Chondrocyte (in vitro differentiated cells): ENCODE data around the gene PHACTR1. TPM values are rescaled to one million over a fixed set of nuclear protein-coding genes. Genes with fewer than 3 reads are reported as not detected.

Experiments used
- DNase-seq: peaks from one replicate; pipeline ENCODE4 v3.0.0; 2021; ENCODE audit warnings: mixed read lengths, low spot score
- H3K27ac Mint-ChIP-seq: one replicate; pipeline ENCODE4 v1.8.0; 2021; ENCODE audit warnings: mild to moderate bottlenecking, moderate library complexity, mixed read lengths; ENCODE audit not compliant: unreplicated experiment
- H3K27me3 Mint-ChIP-seq: 2 replicates; pipeline ENCODE4 v1.8.0; 2021; ENCODE audit warnings: low read depth, mixed read lengths
- H3K36me3 Mint-ChIP-seq: 2 replicates; pipeline ENCODE4 v1.8.0; 2021; ENCODE audit warnings: low read depth, mixed read lengths
- H3K4me1 Mint-ChIP-seq: 2 replicates; pipeline ENCODE4 v1.8.0; 2021; ENCODE audit warnings: low read depth, mild to moderate bottlenecking, mixed read lengths
- H3K4me3 Mint-ChIP-seq: one replicate; pipeline ENCODE4 v1.8.0; 2021; ENCODE audit warnings: mild to moderate bottlenecking, moderate library complexity, mixed read lengths; ENCODE audit not compliant: unreplicated experiment
- H3K9me3 Mint-ChIP-seq: 2 replicates; pipeline ENCODE4 v1.8.0; 2021; ENCODE audit warnings: low read depth, mixed read lengths
- CTCF ChIP-seq: fragments of 200-600 bp; sonication (generic); IDR thresholded peaks from 2 replicates; pipeline ENCODE4 v1.5.0; 2021; ENCODE audit warnings: antibody characterized with exemption, mild to moderate bottlenecking, moderate library complexity
- total RNA-seq: library from RNA; stranded (reverse); gene quantifications from 3 replicates; pipeline ENCODE4 v1.2.1, GENCODE V29; 2021

Gene PHACTR1
- total RNA-seq, 1 donor from 2014 or later: 2.1 TPM

- Mint-ChIP-seq H3K27ac (no peak overlapping the region), H3K4me1 (peaks cover 19% of the 10 kb centered on the region), H3K4me3 (no peak overlapping the region), H3K27me3 (peaks cover 13% of the 10 kb centered on the region), H3K9me3 (no peaks in the 10 kb centered on the region), H3K36me3 (no peaks in the 10 kb centered on the region)
- DNase-seq: no peak
- TF ChIP-seq CTCF: no peak
These were observed 2.5 kb upstream of the PHACTR1 start for GRCh38 chr6:12714022-12714421.

- TF ChIP-seq CTCF: no peak
- H3K27me3 Mint-ChIP-seq: peaks cover 10% of the 10 kb centered on the region
- no peaks in the 10 kb centered on the region for H3K9me3 Mint-ChIP-seq
- peaks cover 8% of the 10 kb centered on the region for H3K4me1 Mint-ChIP-seq
- no peak overlapping the region for H3K4me3 Mint-ChIP-seq
- H3K27ac Mint-ChIP-seq: no peak overlapping the region
- no peaks in the 10 kb centered on the region for H3K36me3 Mint-ChIP-seq
- DNase-seq: no peak
These were observed 1.1 kb upstream of the PHACTR1 start for GRCh38 chr6:12715437-12715836.

DNA sequence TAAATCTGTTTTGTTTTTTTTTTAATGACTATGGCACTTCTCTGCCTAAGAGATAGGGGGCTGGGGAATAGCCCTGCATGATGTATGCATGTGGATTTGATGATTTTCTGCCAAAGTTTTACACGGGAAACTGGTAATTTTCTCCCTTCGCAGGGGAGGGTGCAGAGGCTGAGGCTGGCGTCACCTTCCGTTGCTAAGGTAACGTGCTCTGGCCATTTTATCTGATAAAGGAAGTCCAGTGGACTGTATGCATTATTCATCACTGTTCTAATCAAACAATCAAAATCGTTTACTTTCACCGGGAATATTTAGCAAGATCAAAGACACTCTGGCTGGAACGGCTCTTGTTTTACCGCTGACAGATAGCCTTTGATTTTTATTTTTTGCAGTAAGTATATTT is 789 bp downstream of the PHACTR1 start:
- peaks cover 13% of the 10 kb centered on the region for H3K27me3 Mint-ChIP-seq
- H3K36me3 Mint-ChIP-seq: no peaks in the 10 kb centered on the region
- no peaks in the 10 kb centered on the region for H3K9me3 Mint-ChIP-seq
- TF ChIP-seq CTCF: no peak
- H3K4me3 Mint-ChIP-seq: no peak overlapping the region
- peaks cover 8% of the 10 kb centered on the region for H3K4me1 Mint-ChIP-seq
- no peak overlapping the region for H3K27ac Mint-ChIP-seq
- DNase-seq: no peak

DNA sequence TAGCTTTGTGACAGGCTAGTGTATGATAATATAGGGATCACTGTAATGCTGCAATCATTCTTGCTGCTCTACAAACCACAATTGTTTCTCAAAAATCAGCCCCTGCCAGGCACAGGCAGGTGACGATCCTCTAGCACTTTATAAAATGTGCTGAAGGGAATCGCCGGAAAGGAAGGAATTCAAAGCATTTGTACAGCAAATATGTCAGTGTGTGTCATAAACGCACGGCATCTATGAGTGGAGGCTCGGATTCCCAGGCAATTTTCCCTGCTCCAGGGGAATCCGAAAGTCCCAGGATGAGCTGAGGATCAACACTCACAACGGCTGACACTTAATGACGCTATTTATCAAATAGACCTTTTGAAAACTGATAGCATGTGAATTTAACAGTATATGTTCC is 1.4 kb downstream of the PHACTR1 start:
- no peak for TF ChIP-seq CTCF
- DNase-seq: no peak
- H3K27ac Mint-ChIP-seq: no peak overlapping the region
- H3K4me3 Mint-ChIP-seq: no peak overlapping the region
- peaks cover 8% of the 10 kb centered on the region for H3K4me1 Mint-ChIP-seq
- H3K36me3 Mint-ChIP-seq: no peaks in the 10 kb centered on the region
- no peaks in the 10 kb centered on the region for H3K9me3 Mint-ChIP-seq
- H3K27me3 Mint-ChIP-seq: peaks cover 13% of the 10 kb centered on the region

- Mint-ChIP-seq H3K4me1 (peaks cover 8% of the 10 kb centered on the region), H3K27me3 (peaks cover 13% of the 10 kb centered on the region), H3K36me3 (no peaks in the 10 kb centered on the region), H3K27ac (no peak overlapping the region), H3K4me3 (no peak overlapping the region), H3K9me3 (no peaks in the 10 kb centered on the region)
- no peak for DNase-seq
- no peak for TF ChIP-seq CTCF
These were observed 2.5 kb downstream of the PHACTR1 start for GRCh38 chr6:12719017-12719416.
